ENCODE results near the gene FOXC2. TPM values are rescaled to one million over a fixed set of nuclear protein-coding genes. Genes with fewer than 3 reads are reported as not detected.

Gene FOXC2
- total RNA-seq, result 57.2 TPM

DNA sequence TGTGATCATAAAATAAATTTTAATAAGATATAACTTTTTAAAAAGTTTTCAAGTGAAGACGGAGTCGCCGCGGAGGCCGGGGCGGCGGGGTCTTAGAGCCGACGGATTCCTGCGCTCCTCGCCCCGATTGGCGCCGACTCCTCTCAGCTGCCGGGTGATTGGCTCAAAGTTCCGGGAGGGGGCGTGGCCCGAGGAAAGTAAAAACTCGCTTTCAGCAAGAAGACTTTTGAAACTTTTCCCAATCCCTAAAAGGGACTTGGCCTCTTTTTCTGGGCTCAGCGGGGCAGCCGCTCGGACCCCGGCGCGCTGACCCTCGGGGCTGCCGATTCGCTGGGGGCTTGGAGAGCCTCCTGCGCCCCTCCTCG lies at the start of gene FOXC2:
TSS of gene FOXC2 (plus strand) at position 229 of the 365 bp plus-strand sequence. CDS start 507 bp downstream, outside the sequence.
- Histone ChIP-seq H3K27ac (peak within 1 kb of the TSS; percentile 91 to 98), H3K4me3 (peak within 1 kb of the TSS; percentile 76 to 79), H3K9me3 (no peaks in the 10 kb centered on the region), H3K27me3 (no peaks in the 10 kb centered on the region), H3K4me1 (peaks cover 0 to 2% of the 10 kb centered on the region in 2 donors), H3K36me3 (peaks cover 0 to 7% of the 10 kb centered on the region in 2 donors)
- intact Hi-C loops (cut with DNase I), result no loop called here
- peak; percentile 71 to 97 for DNase-seq (ENCODE audit: low spot score in 2 of 2)
- TF ChIP-seq, protein P1, sequence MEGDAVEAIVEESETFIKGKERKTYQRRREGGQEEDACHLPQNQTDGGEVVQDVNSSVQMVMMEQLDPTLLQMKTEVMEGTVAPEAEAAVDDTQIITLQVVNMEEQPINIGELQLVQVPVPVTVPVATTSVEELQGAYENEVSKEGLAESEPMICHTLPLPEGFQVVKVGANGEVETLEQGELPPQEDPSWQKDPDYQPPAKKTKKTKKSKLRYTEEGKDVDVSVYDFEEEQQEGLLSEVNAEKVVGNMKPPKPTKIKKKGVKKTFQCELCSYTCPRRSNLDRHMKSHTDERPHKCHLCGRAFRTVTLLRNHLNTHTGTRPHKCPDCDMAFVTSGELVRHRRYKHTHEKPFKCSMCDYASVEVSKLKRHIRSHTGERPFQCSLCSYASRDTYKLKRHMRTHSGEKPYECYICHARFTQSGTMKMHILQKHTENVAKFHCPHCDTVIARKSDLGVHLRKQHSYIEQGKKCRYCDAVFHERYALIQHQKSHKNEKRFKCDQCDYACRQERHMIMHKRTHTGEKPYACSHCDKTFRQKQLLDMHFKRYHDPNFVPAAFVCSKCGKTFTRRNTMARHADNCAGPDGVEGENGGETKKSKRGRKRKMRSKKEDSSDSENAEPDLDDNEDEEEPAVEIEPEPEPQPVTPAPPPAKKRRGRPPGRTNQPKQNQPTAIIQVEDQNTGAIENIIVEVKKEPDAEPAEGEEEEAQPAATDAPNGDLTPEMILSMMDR (IDR thresholded peaks at IDR 0.05), result no peak

DNA sequence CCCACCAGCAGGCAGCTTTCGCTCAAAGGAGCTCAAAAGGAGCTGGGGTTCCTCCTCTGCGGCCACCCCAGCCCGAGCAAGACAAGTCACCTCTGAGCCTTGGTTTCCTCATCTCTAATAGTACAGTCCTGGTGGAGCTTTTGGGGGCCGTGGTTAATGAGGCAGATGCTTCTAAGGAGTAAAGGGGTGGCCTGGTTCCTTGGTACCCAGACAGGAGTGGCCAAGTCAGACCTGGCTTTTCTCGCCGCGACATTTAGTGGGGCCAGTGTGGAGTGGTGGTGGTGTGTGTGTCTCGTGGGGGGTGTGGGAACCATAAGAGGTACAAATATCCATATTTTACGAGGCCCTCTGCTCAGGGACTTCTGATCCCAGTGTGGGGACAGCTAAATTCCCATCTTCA lies 49.6 kb upstream of the FOXC2 start:
- TF ChIP-seq, protein P1 (IDR thresholded peaks at IDR 0.05), result no peak
- Histone ChIP-seq H3K4me1 (peaks cover 0 to 9% of the 10 kb centered on the region in 2 donors), H3K36me3 (no peaks in the 10 kb centered on the region), H3K27me3 (peaks cover 23% of the 10 kb centered on the region), H3K27ac (no peak overlapping the region), H3K4me3 (no peak overlapping the region), H3K9me3 (no peaks in the 10 kb centered on the region)
- no peak for DNase-seq (ENCODE audit: low spot score in 2 of 2)
- intact Hi-C loops (cut with DNase I), result loop anchor here (1.0 kb wide), 1 partner anchor 176 kb away; no protein-coding TSS in a partner anchor

DNA sequence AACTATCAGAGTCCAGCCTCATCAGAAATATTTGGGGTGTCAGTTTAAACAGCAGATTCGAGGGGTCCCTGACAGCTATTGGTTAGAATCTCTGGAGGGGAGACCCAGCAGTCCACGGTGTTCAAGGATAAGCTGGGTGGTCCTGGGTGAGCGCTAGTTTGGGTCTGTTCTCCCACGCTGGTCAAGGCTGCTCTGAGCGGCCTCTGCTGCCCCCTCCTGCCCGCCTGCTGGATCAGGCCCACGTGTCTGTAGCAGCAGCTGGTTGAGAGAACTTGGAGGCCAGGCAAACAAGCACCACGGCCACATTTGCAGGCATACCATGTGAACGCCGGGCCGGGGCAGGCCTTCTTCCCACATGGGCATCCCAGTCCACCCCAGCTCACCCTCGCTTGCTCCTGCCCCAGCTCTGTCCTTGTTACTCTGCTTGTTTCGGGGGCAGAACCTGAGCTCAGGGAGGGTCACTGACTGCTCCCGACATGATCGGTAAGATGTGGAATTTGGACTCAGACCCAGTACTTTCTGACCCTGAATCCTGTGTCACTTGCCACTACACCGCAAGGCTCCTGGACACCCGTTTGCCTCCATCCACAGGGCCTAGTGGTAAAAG lies 48.9 kb upstream of the FOXC2 start:
- Histone ChIP-seq H3K36me3 (no peaks in the 10 kb centered on the region), H3K4me1 (peaks cover 0 to 9% of the 10 kb centered on the region in 2 donors), H3K9me3 (no peaks in the 10 kb centered on the region), H3K4me3 (no peak overlapping the region), H3K27ac (no peak overlapping the region), H3K27me3 (peaks cover 23% of the 10 kb centered on the region)
- TF ChIP-seq, protein P1 (IDR thresholded peaks at IDR 0.05), result peak; percentile 42 to 81 (median 65)
- intact Hi-C loops (cut with DNase I), result loop anchor here (1.0 to 2.0 kb wide), 2 partner anchors 176 to 697 kb away; no protein-coding TSS in a partner anchor
- no peak for DNase-seq (ENCODE audit: low spot score in 2 of 2)

DNA sequence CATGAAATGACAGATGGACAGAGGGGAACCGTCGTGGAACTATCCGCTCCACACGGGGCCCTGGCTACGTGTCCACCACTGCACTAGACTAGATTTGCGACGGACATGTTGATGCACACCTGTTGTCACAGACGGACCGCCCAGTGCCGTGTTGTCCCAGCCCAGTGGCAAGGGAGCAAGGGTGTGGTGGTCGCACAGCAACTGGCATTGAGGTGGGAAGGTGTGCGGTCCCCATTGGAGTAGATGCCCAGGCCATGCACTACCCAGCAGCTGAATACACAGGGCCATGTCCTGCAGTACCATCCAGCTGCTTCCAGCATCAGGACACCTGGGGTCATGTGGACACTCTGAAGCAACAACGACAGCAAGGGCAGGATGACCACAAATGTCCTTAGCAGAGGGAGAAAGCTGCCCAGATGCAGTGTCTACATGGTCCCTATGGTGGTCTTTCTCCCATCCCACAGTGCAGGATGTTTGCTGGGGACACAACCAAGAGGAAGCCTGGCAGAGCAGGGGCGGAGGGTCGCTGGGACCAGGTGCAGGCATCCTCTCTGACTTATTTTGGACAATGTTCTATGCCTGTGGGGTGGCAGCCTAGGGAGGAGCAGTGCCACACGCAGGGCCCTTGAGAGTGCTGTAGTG lies 47.5 kb upstream of the FOXC2 start:
- TF ChIP-seq, protein P1 (IDR thresholded peaks at IDR 0.05), result no peak
- Histone ChIP-seq H3K27ac (no peak overlapping the region), H3K9me3 (no peaks in the 10 kb centered on the region), H3K4me1 (peaks cover 0 to 9% of the 10 kb centered on the region in 2 donors), H3K27me3 (peaks cover 13% of the 10 kb centered on the region), H3K4me3 (no peak overlapping the region), H3K36me3 (no peaks in the 10 kb centered on the region)
- intact Hi-C loops (cut with DNase I), result loop anchor here (2.0 kb wide), 1 partner anchor 698 kb away; no protein-coding TSS in a partner anchor
- DNase-seq (ENCODE audit: low spot score in 2 of 2), result no peak

DNA sequence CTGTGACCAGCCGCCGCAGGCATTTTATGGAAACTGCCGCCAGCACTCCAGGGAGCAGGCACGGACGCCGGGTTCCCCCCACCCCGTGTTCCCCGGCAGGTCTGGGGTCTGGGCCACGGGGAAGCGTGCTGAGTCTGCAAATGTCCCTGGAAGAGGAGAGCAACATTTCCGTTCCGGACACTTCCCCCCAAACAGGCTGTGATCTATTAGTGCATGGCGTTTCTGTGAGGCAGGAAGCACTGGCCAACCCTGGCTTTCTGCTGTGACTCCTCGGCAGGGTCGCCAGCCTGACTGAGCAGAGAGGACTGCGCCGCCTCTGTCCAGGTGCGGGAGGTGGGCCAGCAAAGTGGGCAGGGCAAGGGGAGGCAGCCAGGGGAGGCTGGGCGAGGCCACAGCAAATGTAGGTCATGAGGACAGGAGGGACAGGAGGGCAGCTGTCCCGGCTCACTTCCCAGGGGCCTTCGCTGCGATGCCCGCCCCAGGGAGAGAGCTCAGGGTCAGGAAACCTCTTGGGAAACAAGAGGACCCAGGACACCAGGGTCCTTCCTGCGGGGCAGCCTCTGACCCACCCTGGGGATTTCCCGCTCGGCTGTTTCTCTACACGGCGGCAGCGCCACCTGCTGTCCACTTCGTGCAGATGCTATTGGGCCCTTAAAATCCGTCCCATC lies 46.8 kb upstream of the FOXC2 start:
- intact Hi-C loops (cut with DNase I), result loop anchor here (1.0 to 2.0 kb wide), 2 partner anchors 447 to 699 kb away; no protein-coding TSS in a partner anchor
- TF ChIP-seq, protein P1 (IDR thresholded peaks at IDR 0.05), result peak; percentile 82 to 90 (median 87)
- Histone ChIP-seq H3K36me3 (no peaks in the 10 kb centered on the region), H3K27ac (no peak overlapping the region), H3K9me3 (no peaks in the 10 kb centered on the region), H3K27me3 (peaks cover 13% of the 10 kb centered on the region), H3K4me3 (peak overlapping the region in 1 of 2 donors; percentile 33), H3K4me1 (peaks cover 0 to 9% of the 10 kb centered on the region in 2 donors)
- DNase-seq (ENCODE audit: low spot score in 2 of 2), result no peak

All from ascending aorta (tissue), 2 donors.